HG02973 (cell line): ENCODE measurements around the gene TCP10L.
"Not testable (repeated sequence)": the region's sequence is repeated elsewhere in the genome, so short reads cannot be mapped to it uniquely, and the experiment has no call there.

ENCODE experiments used
- ATAC-seq: cut with Tn5 transposase; IDR thresholded peaks from one replicate; pipeline ENCODE4 v1.9.1; 2021; ENCODE audit warnings: moderate library complexity; ENCODE audit not compliant: unreplicated experiment

The TCP10L gene

DNA sequence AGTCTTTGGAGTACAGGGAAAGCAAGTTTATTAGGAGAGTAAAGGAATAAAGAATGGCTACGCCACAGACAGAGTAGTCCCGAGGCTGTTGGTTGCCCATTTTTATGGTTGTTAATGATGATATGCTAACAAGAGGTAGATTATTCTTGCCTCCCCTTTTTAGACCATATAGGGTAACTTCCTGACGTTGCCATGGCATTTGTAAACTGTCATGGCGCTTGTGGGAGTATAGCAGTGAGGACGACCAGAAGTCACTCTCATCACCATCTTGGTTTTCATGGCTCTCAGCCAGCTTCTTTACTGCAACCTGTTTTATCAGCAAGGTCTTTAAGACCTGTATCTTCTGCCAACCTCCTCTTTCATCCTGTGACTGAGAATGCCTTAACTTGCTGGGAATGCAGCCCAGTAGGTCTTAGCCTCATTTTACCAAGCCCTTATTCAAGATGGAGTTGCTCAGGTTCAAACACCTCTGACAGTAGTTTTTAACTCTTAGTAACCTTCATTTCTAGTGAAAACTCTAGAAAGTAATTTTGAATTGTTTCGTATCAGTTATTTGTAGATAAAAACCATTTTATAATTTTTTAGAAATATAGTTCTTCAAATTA lies 26.2 kb downstream of the TCP10L start:
- ATAC-seq = no peak

DNA sequence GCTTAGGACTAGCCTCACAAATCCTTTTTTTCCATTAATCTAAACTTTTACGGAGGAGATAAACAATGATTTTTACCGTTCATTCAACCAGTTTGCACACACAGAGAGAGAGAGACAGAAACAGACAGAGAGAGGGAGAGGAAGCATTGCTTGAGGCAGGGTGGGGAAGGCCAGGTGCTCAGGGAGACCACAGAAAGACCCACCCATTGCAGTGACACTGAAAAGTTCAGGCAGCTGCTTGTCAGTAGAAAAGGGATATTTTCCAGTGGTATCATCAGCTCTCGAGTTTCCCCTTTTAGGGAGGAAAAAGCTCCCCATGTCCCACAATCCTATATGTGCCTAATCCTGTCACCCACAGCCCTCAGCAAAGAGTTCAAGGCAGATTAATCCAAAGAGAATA lies 27.2 kb downstream of the TCP10L start:
- no peak for ATAC-seq

DNA sequence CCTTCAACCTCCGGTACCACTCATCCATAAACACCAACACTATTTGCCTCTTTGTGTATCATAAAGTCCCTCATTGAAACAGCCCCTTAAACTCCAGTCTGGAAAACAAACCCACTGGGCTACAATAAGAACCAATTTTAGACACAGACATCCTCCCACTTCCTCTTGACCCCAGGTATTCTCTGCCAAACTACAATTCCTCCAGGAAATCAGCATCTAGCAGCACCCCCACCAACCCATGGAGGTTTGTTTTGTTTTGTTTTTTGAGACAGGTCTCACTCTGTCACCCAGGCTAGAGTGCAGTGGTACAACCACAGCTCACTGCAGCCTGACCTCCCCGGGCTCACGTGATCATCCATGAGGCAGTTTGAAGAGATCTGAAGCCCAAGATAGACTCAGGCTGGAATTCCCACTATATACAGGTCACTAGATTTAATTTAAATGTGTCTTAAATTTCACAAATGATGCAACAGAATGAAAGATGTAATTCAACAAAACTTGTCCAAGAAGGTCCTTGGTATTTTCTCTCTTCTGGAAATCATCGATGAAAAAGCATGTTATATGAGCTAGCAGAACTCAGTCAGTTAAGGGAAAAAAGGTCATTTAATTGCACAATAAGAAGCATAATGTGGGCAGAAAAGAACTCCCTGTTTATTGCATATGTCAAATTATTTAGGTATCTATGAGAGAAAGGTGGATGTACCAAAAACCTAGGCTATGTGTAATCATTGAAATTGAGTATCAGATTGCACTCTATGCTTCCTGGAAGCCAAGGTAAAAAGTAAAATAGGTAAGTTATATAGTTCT lies 30.3 kb downstream of the TCP10L start:
- ATAC-seq = no peak

DNA sequence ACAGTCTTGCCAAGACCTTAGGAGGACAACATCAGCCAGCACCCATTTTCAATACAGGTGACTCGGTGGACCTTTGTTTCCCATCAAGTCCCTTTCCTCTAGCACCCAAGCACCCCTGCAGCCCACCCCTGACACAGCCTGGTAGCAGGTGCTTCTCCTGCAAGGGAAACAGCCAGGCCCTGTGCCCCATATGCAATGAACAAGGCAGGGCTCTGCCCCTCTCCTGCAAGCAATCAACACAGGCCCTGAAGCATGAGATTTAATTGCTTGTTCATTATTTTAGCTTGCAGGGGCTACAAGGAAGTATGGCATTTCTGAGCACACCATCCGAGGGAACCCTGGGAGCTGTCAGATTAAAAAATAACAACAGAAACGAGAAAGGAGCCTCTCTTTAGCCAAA lies 35.4 kb downstream of the TCP10L start:
- ATAC-seq = no peak

DNA sequence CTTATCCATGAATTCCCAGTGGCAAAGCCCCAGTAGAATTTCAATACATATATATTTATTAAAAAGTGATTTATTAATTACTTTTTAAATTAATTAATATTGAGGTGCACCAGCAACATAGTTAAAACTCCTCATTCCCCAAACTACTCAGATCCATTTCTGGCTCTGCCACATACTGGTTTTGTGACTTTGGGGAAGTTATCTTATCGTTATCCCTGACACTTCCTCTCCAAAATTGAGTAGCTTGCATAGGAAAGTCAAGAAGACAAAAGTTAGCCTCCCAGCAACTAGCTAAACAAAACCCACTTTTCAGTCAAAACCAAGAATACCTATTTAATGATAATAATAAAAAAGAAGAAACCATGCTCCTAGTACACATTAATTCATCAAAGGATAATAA lies 35.9 kb downstream of the TCP10L start:
- no peak for ATAC-seq

DNA sequence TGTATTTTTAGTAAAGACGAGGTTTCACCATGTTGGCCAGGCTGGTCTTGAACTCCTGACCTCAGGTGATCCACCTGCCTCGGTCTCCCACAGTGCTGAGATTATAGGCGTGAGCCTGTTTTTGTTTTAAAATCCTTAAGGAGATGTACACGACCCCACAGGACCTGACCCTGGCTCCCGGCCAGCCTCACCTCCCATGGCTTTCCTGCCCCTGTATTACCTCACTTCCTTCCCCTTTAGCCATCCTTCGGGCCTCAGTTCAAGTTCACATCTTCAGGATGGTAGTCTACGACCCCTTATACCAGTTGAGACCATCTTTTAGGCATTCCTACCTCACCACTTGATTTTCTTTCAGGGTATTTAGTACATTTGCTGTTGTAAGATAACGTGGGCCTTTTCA lies 36.3 kb downstream of the TCP10L start:
- ATAC-seq = no peak

DNA sequence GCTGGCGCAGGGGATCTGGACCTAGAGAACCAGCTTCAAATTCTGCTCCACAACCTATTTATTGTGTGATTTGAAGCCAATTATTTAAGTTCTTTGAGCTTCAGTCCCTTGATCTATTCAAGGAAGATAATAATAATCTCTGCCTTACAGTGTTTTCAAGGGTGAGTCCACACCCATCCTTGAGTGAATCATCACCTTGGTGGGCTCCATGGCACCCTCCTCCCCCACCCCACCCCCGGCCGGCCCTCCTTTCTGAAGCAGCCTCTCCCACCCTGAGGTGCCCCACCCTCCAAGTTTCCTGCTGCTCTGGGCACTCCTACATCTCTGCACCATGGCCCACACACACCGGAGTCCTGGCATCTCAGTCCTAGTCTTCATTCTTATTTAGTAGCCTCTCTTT lies 38.3 kb downstream of the TCP10L start:
- ATAC-seq = no peak

DNA sequence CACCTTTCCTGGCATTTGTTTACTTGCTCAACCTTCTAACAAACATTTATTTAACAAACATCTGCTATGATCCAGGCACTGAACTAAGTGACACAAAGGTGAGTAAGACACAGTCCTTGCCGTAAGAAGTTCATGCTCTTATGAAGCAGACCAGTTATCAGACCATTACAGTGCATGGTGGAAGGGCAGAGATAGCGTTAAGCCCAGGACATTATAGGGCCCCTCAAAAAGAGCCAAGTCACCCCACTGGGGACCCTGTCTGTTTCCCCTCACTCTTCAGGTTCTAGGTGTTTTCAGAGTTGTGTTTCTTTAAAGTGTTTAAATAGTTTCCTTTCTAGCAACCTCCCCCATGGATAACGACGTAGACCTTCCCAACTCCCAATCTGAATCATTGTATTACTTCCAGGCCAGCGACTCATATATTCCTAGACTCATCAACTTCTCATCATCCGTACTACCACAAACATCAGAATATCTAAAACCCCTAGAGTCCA lies 39.3 kb downstream of the TCP10L start:
- ATAC-seq = no peak

DNA sequence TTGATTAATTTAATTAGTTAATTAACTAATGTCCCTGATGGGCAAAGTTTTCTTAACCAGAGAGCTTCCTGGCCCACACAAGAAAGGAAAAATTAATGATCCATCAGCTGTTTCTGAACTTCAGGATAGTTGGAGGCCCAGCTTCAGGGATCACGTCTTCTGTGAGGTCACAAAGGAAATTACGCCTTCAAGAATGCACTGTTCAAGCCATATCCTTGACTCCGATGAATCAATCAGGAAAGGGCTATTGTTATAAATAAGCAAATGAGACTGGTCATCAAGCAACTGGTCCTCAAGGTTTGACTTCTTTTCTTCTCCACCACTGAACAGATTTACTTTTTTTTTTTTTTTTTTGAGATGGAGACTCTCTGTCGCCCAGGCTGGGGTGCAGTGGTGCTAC lies 40.6 kb downstream of the TCP10L start:
- ATAC-seq = no peak

DNA sequence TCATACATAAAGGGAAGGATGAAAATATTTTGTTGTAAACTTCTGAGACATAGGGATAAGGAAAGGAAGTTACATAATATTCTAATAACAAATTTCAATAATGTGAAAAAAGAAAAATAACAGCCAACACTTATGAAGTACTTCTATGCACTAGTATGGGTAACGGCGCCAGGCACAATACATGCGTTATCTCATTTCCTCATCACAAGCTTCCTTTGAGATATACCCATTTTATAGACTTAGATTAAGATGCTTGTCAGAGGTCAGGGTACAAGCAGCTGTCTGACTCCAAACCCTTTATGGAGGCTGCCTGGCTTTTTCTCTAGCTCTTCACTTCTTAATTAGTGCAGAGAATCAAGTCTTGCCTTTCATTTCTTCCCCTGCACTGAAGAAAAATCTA lies 41.3 kb downstream of the TCP10L start:
- ATAC-seq = no peak

DNA sequence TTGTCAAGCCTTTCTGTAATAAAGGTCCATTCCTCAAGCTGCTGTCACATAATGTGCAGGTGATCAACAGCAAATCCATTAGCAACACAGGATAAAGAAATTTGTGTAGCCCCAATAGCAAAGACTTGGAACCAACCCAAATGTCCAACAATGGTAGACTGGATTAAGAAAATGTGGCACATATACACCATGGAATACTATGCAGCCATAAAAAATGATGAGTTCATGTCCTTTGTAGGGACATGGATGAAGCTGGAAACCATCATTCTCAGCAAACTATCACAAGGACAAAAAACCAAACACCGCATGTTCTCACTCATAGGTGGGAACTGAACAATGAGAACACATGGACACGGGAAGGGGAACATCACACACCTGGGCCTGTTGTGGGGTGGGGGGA lies 42.3 kb downstream of the TCP10L start:
- not testable (repeated sequence) for ATAC-seq

DNA sequence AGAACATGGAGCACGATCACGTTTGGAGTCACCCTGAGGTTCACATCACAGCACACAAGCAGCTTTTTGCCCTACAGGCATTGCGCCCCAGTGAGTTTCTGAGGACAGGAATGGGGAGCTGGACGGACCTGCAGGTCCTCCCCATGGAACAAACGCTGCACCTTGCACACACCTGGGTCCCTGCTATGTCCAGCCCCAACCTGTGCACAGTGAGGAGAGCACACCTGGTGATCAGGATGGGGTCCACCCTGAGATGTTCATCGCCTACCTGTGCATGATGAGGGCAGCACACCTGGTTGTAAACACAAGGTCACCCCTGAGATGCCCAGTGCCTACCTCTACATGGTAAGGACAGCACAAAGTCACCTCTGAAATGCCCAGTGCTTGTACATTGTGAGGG lies 45.9 kb downstream of the TCP10L start:
- no peak for ATAC-seq

DNA sequence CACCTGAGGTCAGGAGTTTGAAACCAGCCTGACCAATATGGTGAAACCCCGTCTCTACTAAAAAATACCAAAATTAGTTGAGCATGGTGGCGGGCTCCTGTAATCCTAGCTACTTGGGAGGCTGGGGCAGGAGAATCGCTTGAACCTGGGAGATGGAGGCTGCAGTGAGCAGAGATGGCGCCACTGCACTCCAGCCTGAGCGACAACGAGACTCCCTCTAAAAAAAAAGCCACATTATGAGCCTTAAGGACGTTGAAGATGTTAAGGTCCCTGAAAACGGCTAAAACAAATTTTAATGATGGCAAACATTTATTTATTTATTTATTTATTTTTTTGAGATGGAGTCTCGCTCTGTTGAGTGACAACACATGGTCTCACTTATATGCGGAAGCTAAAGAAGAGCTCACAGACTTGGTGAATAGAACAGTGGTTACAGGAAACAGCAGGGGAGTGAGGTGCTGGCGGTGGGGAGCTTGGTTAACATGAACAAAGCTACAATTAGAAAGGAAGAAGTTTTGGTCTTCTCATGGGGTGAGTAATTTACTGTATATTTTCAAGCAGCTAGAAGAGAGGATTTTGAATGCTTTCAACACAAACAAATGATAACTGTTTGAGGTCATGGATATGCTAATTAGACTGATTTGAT lies 47.1 kb downstream of the TCP10L start:
- ATAC-seq = no peak

DNA sequence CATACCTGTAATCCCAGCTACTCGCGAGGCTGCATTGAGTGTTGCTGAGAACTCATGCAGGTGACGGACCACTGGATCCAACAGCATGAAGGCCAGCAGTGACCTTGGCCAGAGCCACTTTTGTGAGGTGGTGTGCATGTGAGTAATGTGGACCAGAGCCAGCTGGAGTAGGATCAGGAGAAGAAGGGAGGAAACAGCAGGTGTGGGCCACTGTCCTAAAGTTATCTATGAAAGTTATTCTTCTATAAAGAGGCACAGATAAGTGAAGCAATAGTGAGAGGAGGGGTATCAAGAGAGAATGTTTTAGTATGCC lies 47.8 kb downstream of the TCP10L start:
- no peak for ATAC-seq

DNA sequence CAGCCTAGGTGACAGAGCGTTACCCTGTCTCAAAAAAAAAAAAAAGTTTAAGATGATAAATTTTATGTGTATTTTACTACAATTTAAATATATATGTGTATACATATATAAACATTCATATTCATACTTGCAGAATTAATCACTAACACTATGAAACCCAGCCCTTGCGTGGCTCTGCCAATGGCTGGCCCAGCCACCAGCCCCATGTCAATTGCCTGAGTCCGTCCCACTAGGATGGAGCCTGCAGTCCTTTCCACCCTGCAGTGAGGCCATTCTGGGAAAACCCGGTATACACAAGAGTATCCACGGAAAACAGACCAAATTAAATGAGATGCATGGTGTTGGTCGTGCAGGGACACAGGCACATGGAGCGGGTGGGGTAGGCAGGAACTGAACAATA lies 49.7 kb downstream of the TCP10L start:
- no peak for ATAC-seq

DNA sequence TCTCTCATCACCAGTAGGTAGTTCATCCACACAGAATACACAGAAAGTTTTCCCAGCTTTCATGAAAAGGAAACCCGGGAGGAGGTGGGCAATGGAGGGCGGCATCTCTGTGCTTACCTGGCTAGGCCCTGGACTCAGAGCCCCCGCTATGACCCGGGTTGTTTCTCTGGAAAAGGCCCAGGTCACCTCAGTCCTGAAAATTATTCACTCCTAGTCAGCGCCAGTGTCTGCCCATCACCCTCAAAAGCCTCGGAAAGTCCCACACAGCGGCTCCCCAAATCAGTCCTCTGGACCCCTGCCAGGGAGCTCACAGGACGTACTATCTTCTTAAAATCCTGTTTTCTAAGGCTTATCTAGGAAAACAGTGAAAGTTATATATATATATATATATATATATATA lies 51.2 kb downstream of the TCP10L start:
- ATAC-seq = no peak

DNA sequence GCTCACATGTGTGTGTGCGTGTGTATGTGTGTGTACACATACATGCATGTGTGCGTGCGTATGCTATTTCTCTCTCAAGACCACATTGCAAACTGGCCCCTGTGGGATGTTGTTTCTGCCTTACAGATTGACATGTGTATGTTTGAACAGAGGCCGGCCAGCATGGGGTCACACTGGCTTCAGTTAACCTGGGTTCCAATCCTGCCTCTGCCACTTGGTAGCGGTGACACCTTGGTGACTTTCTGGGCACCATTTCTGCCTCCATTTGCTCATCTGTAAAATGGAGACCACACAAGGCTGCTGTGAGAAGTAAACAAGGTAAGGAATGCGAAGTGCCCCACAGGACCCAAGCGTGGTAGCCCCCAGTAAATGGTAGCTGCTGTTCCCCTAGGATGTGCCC lies 51.7 kb downstream of the TCP10L start:
- ATAC-seq = no peak

DNA sequence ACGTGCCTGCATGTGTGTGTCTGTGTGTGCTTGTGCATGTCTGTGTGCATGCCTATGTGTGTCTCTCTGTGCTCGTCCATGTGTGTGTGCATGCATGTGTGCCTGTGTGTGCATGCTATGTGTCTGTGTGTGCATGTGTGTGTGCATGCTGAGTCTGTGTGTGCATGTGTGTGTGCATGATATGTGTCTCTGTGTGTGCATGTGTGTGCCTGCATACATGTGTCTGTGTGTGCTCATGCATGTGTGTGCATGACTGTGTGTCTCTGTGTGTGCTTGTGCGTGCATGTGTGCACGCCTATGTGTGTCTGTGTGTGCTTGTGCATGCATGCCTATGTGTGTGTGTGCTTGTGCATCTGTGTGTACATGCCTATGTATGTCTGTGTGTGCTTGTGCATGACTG lies 52.3 kb downstream of the TCP10L start:
- no peak for ATAC-seq

DNA sequence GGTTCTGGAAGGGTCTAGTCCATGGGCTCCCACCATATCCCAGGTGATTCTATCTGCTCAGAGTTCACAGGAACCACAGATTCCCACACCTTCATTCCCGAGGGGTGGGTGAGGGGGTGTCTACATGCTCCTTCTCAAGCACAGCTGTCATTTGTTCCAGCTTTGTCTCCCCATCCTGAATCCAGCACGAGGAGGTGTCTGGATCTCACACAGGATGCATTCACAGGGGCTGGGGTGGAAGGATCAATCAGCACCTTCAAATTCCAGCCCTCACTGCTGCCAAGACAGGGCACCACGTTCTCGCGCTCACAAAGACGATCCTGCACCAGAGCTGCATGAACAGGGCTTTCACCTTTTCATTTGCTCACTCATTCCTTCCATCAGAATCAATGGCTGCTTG lies 52.7 kb downstream of the TCP10L start:
- no peak for ATAC-seq

DNA sequence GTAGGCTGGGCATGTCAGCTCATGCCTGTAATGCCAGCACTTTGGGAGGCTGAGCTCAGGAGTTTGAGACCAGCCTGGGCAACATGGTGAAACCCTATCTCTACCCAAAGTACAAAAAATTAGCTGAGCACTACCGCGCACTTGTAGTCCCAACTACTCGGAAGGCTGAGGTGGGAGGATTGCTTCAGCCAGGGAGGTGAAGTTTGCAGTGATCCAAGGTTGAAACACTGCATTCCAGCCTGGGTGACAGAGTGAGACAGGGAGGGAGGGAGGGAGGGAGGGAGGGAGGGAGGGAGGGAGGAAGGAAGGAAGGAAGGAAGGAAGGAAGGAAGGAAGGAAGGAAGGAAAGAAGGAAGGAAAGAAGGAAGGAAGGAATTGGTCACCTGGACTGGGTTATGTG lies 53.8 kb downstream of the TCP10L start:
- not testable (repeated sequence) for ATAC-seq

DNA sequence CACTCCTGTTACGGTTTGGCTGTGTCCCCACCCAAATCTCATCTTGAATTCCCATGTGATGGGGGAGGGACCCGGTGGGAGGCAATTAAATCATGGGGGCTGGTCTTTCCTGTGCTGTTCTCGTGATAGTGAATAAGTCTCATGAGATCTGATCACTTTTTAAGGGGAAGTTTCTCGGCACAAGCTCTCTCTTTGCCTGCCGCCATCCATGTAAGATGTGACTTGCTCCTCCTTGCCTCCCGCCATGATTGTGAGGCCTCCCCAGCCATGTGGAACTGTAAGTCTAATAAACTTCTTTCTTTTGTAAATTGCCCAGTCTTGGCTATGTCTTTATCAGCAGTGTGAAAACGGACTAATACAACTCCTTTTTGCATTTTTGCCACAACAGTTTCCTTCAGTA lies 54.5 kb downstream of the TCP10L start:
- not testable (repeated sequence) for ATAC-seq

DNA sequence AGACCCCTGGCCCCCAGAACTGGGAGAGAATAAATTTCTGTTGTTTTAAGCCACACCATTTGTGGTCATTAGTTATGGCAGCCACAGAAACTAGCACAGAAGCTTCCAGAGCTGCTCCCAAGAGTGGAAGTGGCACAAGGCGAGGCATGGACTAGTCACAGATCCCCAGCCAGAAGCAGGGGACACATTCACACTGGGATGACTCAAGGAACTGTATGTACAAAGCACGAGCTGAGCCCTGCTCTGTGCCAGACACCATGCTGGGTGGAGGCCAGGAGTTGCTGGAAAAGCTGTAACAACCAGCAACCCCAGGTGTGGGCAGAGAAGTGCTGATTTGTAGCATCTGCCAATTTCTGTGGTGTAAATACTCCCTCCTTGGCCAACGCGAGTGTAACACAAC lies 55.6 kb downstream of the TCP10L start:
- no peak for ATAC-seq
